ENCODE results near the gene MFGE8.

MFGE8 gene

GRCh38 chr15:88918738-88919137 is 5.6 kb upstream of the MFGE8 start:
- no peak for DNase-seq

GRCh38 chr15:88917760-88918159 is 4.6 kb upstream of the MFGE8 start:
- no peak for DNase-seq

GRCh38 chr15:88915354-88915753 is 2.2 kb upstream of the MFGE8 start:
- DNase-seq = no peak

- no peak for DNase-seq
Observed at GRCh38 chr15:88913850-88914169, 631 bp upstream of the MFGE8 start.

- no peak for DNase-seq
Observed at GRCh38 chr15:88912500-88912921, 668 bp downstream of the MFGE8 start.

- no peak for DNase-seq
Observed at GRCh38 chr15:88911766-88912118, 1.4 kb downstream of the MFGE8 start.

- no peak for DNase-seq
Observed at GRCh38 chr15:88909956-88910831, 3.0 kb downstream of the MFGE8 start.

GRCh38 chr15:88908697-88909621 is 4.2 kb downstream of the MFGE8 start:
- no peak for DNase-seq

- DNase-seq = no peak
Observed at GRCh38 chr15:88908123-88908522, 5.1 kb downstream of the MFGE8 start.

- DNase-seq = no peak
Observed at GRCh38 chr15:88907111-88907510, 6.1 kb downstream of the MFGE8 start.

- no peak for DNase-seq
Observed at GRCh38 chr15:88906551-88906950, 6.6 kb downstream of the MFGE8 start.

- no peak for DNase-seq
Observed at GRCh38 chr15:88906130-88906529, 7.0 kb downstream of the MFGE8 start.

GRCh38 chr15:88905576-88905975 is 7.6 kb downstream of the MFGE8 start:
- DNase-seq = no peak

- peak; percentile 91 for DNase-seq
Observed at GRCh38 chr15:88904624-88905327, 8.4 kb downstream of the MFGE8 start.

GRCh38 chr15:88904257-88904623 is 8.9 kb downstream of the MFGE8 start:
- no peak for DNase-seq

GRCh38 chr15:88902846-88903245 is 10.3 kb downstream of the MFGE8 start:
- DNase-seq = no peak

- no peak for DNase-seq
Observed at GRCh38 chr15:88902221-88902835, 10.9 kb downstream of the MFGE8 start.

- no peak for DNase-seq
Observed at GRCh38 chr15:88901508-88902220, 11.5 kb downstream of the MFGE8 start.

- DNase-seq = no peak
Observed at GRCh38 chr15:88900982-88901418, 12.2 kb downstream of the MFGE8 start.

GRCh38 chr15:88900309-88900981 is 12.7 kb downstream of the MFGE8 start:
- DNase-seq = no peak

- no peak for DNase-seq
Observed at GRCh38 chr15:88899251-88899650, 13.9 kb downstream of the MFGE8 start.

GRCh38 chr15:88898736-88899135 is 14.4 kb downstream of the MFGE8 start:
- DNase-seq = no peak
